Head of caudate nucleus (tissue), 42 donors: Measurements from ENCODE around the gene ITK.
A peak's percentile ranks its signal among the peaks of the same experiment; 100 is the strongest.

Source experiments
- DNase-seq, 42 donors: peaks; one replicate each; pipeline versions ENCODE4 v3.0.0 to v3.0.0-alpha.2; 2020 to 2021; ENCODE audit warnings: mixed read lengths in 7 of 42
- intact Hi-C: fragments of 100-400 bp; cut with DNase I; formaldehyde crosslinking; loops from one replicate; pipeline ENCODE4 v1.15.0; 2022

ITK gene

DNA sequence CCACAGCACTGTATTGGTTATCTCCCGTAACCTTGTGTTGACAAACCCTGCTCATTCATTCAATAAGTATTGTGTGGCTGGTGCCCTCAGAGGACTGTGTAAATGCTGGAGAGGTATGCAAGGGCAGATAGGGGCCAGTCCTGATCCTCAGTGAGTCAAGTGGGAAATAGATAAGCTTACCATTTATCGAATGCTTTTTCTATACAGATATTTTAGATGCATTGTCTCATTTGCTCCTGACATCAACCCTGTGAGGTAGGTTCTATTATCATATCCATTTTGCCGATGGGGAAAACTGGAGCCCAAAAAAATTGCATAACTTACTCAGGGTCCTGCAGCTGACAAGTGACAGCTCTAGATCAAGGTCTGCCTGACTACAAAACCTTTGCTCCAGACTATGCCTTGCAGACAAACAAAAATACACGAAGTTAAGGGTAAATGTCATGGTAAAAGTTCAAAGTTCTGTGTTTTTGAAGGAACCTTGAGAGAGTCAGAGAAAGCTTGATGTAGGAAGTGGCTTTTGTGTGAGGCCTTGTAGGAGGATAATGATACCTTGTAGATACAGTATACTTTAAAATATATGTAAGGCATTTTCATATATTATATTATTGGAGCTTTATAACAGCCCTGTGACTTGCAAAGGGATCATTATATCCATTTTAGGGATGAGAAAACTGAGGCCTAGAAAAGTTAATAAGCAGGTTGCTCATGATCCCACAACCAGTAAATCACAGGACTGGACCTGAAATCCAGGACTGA lies 107.9 kb downstream of the ITK start:
- intact Hi-C loops = no loop called here
- no peak for DNase-seq

DNA sequence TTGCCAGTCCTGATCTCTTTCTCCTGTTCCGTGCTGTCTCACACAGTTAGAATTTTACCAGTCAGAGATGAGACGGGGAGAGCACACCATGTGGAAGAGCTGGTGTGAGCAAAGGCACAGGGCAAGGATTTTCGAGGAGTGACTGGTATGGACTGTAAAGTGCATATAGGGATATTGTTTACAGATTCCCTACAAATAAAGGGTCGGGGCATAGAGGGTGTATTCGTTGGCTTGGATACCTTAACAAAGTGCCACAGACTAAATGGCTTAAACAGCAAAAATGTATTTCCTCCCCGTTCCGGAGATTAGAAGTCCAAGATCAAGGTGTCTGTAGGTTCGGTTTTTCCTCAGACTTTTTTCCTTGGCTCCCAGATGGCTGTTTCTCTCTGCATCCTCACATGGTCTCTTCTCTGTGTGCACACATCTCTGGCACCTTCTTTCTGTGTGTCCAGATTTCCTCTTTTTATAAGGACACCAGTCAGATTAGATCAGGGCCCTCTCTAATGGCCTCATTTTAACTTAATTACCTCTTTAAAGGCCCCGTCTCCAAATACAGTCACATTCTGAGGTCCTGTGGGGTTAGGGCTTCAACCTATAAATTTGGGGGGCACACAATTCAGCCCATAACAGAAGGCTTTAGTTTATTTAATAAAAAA lies 108.7 kb downstream of the ITK start:
- intact Hi-C loops = no loop called here
- DNase-seq = no peak

DNA sequence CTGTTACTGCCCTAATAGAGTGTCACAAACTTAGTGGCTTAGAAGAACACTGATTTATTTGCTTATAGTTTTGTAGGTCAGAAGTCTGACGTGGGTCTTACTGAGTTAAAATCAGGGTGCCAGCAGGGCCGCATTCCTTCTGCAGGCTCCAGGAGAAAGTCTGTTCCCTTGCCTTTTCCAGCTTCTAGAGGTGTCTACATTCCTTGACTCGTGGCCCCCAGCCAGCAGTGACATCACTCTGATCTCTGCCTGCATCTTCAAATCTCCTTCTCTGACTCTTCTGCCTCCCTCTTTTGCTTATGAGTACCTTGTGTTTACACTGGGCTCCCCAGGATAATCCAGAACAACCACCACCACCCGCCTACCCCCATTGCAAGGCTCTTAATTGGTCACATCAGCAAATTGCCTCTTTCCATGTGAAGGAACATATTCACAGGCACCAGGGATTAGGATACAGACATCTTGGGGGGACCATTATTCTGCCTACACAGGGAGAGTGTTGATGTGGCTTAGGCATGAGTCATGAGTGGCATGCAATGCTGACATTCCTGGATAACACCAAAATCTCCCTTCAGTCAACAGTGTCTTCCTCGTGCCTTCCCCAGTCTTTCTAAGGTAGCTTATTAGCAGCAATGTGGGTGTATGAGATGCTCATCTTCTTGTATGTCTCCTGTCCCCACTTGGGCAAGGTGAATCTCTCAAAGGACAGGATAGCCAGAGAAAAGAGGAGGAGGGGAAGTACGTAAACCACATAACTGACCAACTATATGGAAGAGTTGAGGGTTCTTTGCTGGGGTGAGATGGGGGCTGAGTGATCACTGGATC lies 109.7 kb downstream of the ITK start:
- no peak for DNase-seq
- intact Hi-C loops = no loop called here

DNA sequence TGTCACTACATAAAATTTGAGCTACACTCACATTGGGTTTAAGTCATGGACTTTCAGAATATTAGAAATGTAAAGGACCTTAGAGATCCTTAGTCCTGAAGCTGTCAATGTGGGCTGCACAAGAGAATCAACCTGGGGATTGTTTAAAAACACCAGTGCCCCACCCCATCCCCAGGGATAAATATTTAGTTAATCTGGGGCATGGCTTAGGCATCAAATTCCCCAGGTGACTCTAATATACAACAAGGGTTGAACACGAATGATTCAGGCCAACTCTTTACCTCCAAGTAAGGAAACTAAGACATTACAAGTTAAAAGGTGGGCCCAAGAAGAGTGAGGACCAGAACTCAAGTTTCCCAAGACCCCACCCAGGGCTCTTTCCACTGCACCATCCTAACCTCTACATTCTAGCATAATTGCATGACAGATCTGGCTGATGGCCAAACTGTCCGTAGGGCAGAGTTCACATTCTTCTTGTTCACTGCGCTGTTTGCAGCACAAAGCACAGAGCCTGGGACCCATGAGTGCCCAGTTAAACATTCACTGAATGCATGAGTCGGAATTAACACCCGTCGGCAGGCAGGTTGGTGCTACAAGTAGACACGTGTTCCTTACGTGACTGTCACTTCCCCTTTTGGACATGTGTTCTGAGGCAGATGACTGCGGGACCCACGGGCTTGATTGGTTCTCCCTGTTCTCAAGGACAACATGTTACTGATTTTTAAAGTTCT lies 110.5 kb downstream of the ITK start:
- intact Hi-C loops = no loop called here
- DNase-seq = no peak

DNA sequence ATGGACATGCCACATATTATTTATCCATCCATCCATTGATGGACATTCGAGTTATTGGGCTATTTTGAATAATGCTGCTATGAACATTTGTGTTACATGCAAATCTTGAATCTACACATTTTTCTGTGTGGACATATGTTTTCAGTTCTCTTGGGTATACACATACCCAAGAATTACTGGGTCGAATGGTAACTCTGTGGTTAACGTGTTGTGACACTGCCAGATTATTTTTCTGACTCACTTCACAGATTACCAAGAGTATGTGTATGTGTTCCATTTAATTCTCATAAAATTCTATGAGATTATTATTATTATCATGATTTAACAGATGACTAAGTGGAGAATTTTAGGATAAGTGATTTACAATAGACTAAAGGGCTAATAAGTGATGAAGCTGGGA lies 112.0 kb downstream of the ITK start:
- intact Hi-C loops = no loop called here
- DNase-seq = no peak

DNA sequence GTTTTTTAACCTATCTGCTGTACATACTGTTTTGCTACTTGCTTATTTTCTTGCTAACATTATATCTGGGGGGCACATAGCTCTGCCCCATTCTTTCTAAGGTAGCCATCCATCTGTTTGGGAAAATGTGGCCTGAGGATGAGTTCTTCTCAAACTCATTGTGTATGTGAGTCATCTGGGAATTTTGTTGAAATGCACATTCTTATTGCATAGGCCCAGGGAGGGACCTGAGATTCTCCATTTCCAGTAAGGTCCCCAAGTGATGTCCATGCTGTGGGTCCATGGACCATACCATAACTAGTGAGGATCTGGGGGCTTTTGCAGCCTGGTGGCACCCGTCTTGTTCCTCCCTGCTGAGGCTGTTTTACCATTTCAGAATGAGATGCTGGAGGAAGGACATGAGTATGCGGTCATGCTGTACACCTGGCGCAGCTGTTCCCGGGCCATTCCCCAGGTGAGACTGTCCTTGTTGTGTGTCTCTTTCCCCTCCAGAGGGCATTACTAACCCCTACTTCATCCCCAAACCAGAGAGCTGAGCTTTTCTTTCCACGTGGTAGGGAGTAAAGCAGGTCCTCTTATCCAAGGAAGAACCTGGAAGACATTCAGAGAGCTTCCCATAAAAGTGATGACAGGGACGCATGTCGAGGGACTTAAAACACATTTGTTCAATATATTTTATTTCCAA lies 113.9 kb downstream of the ITK start:
- intact Hi-C loops = no loop called here
- no peak for DNase-seq

DNA sequence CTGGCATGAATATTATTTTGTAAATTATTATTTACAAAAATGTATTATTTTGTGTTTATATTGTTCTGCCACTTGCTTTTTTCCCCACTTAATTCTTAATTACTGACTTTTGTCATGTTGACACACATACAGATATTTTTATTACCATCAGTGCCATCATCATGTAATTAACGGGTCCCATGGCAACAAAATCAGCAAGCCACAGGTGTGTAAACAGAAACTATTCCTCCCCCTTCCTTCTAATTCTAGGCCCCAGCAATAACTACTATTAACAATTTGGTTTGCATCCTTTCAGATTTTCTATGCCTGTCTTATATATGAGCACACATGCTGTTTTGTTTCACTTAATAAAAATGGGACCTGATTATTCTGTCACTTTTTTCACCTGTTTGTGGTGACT lies 114.6 kb downstream of the ITK start:
- intact Hi-C loops = no loop called here
- no peak for DNase-seq

DNA sequence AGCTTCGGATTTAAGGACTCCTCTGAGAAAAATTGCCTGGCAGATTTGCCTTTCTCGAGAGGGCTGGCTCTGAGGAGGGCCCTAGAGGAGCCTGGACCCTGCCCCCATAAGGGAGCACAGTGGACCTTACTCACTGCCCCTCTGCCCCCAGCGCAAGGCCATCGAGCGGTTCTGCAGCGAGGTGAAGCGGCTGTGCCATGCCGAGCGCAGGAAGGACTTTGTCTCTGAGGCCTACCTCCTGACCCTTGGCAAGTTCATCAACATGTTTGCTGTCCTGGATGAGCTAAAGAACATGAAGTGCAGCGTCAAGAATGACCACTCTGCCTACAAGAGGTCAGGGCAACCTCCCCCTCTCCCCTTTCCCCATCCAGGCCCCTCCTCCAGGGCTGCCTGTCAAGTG lies 119.9 kb downstream of the ITK start:
- intact Hi-C loops = no loop called here
- no peak for DNase-seq

DNA sequence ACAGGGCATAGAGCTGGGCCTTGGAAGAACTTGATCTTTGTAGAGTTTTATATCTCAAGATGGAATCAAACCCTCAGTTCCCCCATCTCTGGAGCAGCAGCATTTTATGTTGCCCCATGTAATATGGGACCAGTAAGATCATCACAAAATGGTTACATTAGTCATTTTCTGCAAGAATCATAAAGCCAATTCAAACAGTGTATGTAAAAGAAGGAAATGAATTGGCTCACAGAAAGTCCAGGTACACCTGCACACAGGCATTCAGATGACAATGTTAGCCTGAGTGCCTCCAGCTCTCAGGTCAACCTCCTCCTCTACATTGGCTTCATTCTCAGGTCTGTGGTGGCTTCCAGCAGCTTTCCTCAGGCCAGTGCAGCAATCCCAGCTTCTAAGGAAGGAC lies 120.4 kb downstream of the ITK start:
- DNase-seq = no peak
- intact Hi-C loops = no loop called here

DNA sequence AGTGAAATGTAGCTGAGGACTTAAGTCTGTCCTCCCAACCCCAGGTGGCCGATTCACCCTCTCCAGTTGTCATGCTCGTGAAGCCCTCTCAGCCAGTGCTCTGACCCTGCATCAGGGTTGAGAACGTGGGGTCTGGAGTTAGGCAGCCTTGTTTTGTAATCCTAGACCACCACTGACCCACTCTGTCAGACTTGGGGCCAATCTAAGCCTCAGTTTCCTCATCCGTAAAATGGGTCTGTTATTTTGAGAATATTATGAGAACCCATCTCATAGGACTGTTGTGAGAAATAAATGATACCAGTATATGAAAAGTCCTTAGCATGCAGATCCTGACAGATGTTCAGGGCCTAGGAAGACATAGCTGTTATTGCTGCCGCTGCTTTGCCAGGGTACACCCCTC lies 122.4 kb downstream of the ITK start:
- DNase-seq = no peak
- intact Hi-C loops = no loop called here

DNA sequence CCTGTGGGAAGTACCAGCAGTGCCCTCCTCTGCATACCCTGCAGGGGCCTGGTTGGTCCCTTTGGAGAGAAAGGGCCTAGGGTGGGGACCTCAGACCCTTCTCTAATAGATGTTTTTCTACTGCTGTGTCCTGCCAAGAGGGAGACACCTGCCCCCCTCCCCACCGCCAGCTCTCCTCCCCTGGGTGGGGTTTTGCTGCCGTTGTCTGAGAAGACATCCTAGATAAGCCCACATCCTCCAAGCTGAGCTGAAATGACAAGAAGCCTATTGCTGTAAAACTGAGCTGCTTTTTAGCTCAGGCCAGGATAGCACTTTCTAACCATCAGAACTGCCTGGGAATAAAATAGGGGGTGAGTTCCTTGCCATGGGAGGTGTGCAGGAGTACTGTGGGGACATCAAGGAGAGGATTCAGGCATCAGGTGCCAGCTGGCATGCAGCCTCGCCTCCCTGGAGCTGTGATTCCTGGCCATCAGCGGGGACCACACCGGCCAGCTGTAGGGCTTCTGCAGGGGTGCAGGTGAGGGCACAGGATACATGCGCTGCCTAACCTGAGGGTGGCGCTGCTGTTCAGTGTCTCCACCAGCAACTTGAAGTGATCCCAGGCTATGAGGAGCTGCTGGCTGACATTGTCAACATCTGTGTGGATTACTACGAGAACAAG lies 123.2 kb downstream of the ITK start:
- intact Hi-C loops = no loop called here
- peak in 4 of 42 donors; percentile 23 to 40 (median 34) for DNase-seq
